ENCODE measurements around the gene CSNK1A1L.

CSNK1A1L gene

DNA sequence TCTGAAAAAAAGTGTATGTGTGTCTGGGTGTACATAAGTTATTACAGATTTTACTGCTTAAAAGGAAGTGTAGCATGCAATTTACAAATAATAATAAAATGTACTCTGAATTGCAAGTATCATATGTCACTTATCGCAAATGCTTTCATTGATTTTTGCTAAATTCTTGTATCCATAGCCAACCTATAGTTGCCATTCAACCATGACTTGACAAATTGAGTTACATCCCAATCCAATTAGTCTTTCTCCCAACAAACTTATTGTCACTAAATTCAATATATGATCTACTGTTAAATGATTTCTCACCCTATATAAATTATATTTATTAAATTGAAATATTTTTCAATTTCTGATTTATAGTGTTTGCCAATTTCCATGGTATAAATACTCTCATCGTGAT is 28.6 kb downstream of the CSNK1A1L start:
- H3K4me1 Mint-ChIP-seq, result peaks cover 30% of the 10 kb centered on the region
- no peak overlapping the region for H3K27ac Mint-ChIP-seq
- no peaks in the 10 kb centered on the region for H3K27me3 Mint-ChIP-seq (ENCODE audit: low read depth)
- TF ChIP-seq, protein P1, sequence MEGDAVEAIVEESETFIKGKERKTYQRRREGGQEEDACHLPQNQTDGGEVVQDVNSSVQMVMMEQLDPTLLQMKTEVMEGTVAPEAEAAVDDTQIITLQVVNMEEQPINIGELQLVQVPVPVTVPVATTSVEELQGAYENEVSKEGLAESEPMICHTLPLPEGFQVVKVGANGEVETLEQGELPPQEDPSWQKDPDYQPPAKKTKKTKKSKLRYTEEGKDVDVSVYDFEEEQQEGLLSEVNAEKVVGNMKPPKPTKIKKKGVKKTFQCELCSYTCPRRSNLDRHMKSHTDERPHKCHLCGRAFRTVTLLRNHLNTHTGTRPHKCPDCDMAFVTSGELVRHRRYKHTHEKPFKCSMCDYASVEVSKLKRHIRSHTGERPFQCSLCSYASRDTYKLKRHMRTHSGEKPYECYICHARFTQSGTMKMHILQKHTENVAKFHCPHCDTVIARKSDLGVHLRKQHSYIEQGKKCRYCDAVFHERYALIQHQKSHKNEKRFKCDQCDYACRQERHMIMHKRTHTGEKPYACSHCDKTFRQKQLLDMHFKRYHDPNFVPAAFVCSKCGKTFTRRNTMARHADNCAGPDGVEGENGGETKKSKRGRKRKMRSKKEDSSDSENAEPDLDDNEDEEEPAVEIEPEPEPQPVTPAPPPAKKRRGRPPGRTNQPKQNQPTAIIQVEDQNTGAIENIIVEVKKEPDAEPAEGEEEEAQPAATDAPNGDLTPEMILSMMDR (IDR thresholded peaks at IDR 0.05; ENCODE audit: unreplicated experiment in 3 of 3), result no peak
- H3K36me3 Mint-ChIP-seq (ENCODE audit: low read depth), result no peaks in the 10 kb centered on the region
- H3K9me3 Mint-ChIP-seq, result no peaks in the 10 kb centered on the region
- no peak overlapping the region for H3K4me3 Mint-ChIP-seq

- peaks cover 36% of the 10 kb centered on the region for H3K4me1 Mint-ChIP-seq
- H3K4me3 Mint-ChIP-seq, result no peak overlapping the region
- no peaks in the 10 kb centered on the region for H3K36me3 Mint-ChIP-seq (ENCODE audit: low read depth)
- peak overlapping the region in 1 of 3 experiments; percentile 62 for H3K27ac Mint-ChIP-seq
- H3K27me3 Mint-ChIP-seq (ENCODE audit: low read depth), result no peaks in the 10 kb centered on the region
- TF ChIP-seq, protein P1 (IDR thresholded peaks at IDR 0.05; ENCODE audit: unreplicated experiment in 3 of 3), result no peak
- H3K9me3 Mint-ChIP-seq, result no peaks in the 10 kb centered on the region
These were observed 30.3 kb downstream of the CSNK1A1L start for GRCh38 chr13:37075164-37075563.

DNA sequence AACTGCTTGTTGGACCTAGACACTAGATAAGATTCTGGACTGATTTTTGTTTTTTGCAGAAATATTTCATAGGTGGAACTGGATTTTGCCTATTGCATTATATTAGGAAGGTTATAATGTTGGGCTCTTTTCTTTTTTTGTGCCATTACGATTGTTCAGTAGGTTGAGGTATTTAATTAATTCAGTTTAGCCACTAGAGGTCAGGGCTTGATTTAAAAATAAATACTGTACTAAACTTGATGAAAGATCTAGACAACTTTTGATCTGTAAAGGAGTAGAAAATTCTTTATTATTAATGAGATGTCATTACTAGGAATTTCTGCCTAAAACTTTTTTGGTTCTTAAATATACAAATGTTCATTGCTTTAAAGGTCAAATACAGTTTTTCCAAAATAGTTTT is 30.8 kb downstream of the CSNK1A1L start:
- peaks cover 38% of the 10 kb centered on the region for H3K4me1 Mint-ChIP-seq
- H3K36me3 Mint-ChIP-seq (ENCODE audit: low read depth), result no peaks in the 10 kb centered on the region
- H3K9me3 Mint-ChIP-seq, result no peaks in the 10 kb centered on the region
- peak overlapping the region in 2 of 3 experiments; percentile 48 to 62 for H3K27ac Mint-ChIP-seq
- no peak overlapping the region for H3K4me3 Mint-ChIP-seq
- H3K27me3 Mint-ChIP-seq (ENCODE audit: low read depth), result no peaks in the 10 kb centered on the region
- TF ChIP-seq, protein P1 (IDR thresholded peaks at IDR 0.05; ENCODE audit: unreplicated experiment in 3 of 3), result peak; percentile 37 to 41 (median 38)

- Mint-ChIP-seq H3K27ac (peak overlapping the region in 1 of 3 experiments; percentile 54), H3K27me3 (ENCODE audit: low read depth) (no peaks in the 10 kb centered on the region), H3K9me3 (no peaks in the 10 kb centered on the region), H3K36me3 (ENCODE audit: low read depth) (no peaks in the 10 kb centered on the region), H3K4me1 (peaks cover 45% of the 10 kb centered on the region), H3K4me3 (no peak overlapping the region)
- TF ChIP-seq, protein P1 (IDR thresholded peaks at IDR 0.05; ENCODE audit: unreplicated experiment in 3 of 3), result no peak
These were observed 33.4 kb downstream of the CSNK1A1L start for GRCh38 chr13:37072024-37072423.

DNA sequence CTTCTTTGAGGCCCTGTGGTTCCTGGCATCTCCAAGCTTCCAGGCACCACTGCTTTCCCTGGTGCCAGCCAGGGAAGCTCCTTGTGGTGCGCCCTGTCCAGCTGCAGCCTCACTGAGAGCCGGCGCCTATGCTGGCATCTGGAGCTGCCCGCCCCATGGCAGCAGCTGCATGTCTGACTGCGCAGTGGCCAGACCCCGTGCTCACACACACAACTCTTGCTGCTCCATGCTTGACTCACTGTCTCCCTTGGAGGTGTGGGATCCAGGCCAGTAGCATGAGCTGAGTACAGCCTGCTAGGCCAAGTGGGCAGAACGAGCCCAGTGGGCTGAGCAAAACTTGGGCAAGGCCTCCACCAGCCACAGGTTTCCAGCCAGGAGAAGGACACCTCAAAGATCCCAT is 34.5 kb downstream of the CSNK1A1L start:
- no peak overlapping the region for H3K27ac Mint-ChIP-seq

DNA sequence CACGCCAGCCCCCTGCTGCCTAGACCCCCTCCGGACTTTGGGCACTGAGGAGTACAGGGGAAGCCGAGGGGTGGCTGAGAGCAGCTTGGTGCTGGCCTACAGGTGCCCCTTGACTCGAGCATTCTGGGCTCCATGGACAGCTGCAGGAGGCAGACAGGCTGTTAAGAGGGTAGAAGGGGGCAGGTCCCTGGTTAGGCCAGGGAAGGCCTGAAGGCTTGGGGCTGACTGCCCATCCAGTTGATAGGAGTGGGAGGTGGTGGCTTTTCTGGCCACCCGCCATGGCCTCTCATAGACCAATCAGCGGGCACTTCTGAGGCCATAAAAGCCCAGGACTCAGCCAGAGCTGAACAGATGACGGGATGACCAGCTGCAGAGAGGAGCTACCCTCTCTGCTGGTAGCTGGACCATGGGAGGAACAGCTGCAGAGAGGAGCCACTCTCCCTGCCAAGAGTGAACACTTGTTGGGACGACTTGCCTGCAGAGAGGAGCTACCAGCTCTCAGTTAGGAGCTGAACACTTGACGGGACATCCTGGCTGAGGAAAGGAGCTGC is 35.2 kb downstream of the CSNK1A1L start:
- H3K4me3 Mint-ChIP-seq, result no peak overlapping the region
- TF ChIP-seq, protein P1 (IDR thresholded peaks at IDR 0.05; ENCODE audit: unreplicated experiment in 3 of 3), result no peak
- peaks cover 45% of the 10 kb centered on the region for H3K4me1 Mint-ChIP-seq
- H3K27me3 Mint-ChIP-seq (ENCODE audit: low read depth), result no peaks in the 10 kb centered on the region
- H3K9me3 Mint-ChIP-seq, result no peaks in the 10 kb centered on the region
- no peaks in the 10 kb centered on the region for H3K36me3 Mint-ChIP-seq (ENCODE audit: low read depth)
- no peak overlapping the region for H3K27ac Mint-ChIP-seq

More for the DNA sequence above, 34.5 kb downstream of the CSNK1A1L start:
- Mint-ChIP-seq H3K36me3 (ENCODE audit: low read depth) (no peaks in the 10 kb centered on the region), H3K27me3 (ENCODE audit: low read depth) (no peaks in the 10 kb centered on the region), H3K4me1 (peaks cover 45% of the 10 kb centered on the region), H3K9me3 (no peaks in the 10 kb centered on the region), H3K4me3 (no peak overlapping the region)
- TF ChIP-seq, protein P1 (IDR thresholded peaks at IDR 0.05; ENCODE audit: unreplicated experiment in 3 of 3), result no peak

Data from nephron (organoid).